Spleen (tissue), 11 donors: ENCODE data around the gene SLC11A1. TPM values are rescaled to one million over a fixed set of nuclear protein-coding genes. Genes with fewer than 3 reads are reported as not detected.
A peak's percentile ranks its signal among the peaks of the same experiment; 100 is the strongest.

Experiments used
- DNase-seq: peaks from one replicate; pipeline ENCODE4 v3.0.0-alpha.2; 2020
- H3K27ac ChIP-seq, 8 donors: fragments of 200-600 bp; sonication (generic) in 7 of 8; 1 replicate in 4 of 8; 2 replicates in 4 of 8; pipeline versions ENCODE4 v1.5.0 to v1.8.0; 2016 to 2021; ENCODE audit warnings: inconsistent platforms in 4 of 8, mild to moderate bottlenecking in 4 of 8, moderate library complexity in 1 of 8
- H3K27me3 ChIP-seq, 7 donors: fragments of 200-600 bp; sonication (generic) in 6 of 7; replicated peaks in 1 of 7; 1 replicate in 4 of 7; 2 replicates in 3 of 7; pipeline versions ENCODE4 v1.5.0 to v1.8.0; 2016 to 2021; ENCODE audit warnings: inconsistent platforms in 3 of 7, mild to moderate bottlenecking in 1 of 7
- H3K36me3 ChIP-seq, 6 donors: fragments of 200-600 bp; sonication (generic) in 5 of 6; 1 replicate in 4 of 6; 2 replicates in 2 of 6; pipeline versions ENCODE4 v1.5.0 to v1.8.0; 2016 to 2021; ENCODE audit warnings: inconsistent platforms in 2 of 6
- H3K4me1 ChIP-seq, 6 donors: fragments of 200-600 bp; sonication (generic) in 5 of 6; 1 replicate in 3 of 6; 2 replicates in 3 of 6; pipeline versions ENCODE4 v1.5.0 to v1.8.0; 2016 to 2021; ENCODE audit warnings: inconsistent platforms in 3 of 6
- H3K4me3 ChIP-seq, 8 donors: fragments of 200-600 bp; sonication (generic) in 7 of 8; 1 replicate in 4 of 8; 2 replicates in 4 of 8; pipeline versions ENCODE4 v1.5.0 to v1.8.0; 2016 to 2021; ENCODE audit warnings: inconsistent platforms in 4 of 8, mild to moderate bottlenecking in 4 of 8, moderate library complexity in 2 of 8
- H3K9me3 ChIP-seq, 8 donors: fragments of 200-600 bp; sonication (generic) in 7 of 8; 1 replicate in 4 of 8; 2 replicates in 4 of 8; pipeline versions ENCODE4 v1.5.0 to v1.8.0; 2016 to 2021; ENCODE audit warnings: inconsistent platforms in 4 of 8
- POLR2A ChIP-seq, 3 donors: fragments of 450-650 bp; IDR thresholded peaks; one replicate each; pipeline ENCODE4 v1.5.1; 2017; ENCODE audit warnings: antibody characterized with exemption in 3 of 3, mild to moderate bottlenecking in 1 of 3
- POLR2AphosphoS5 ChIP-seq, 3 donors: sonication (generic); formaldehyde crosslinking; IDR thresholded peaks; one replicate each; pipeline ENCODE4 v1.5.1; 2017; ENCODE audit warnings: antibody characterized with exemption in 3 of 3
- WGBS, 5 donors: extraction: QIAGEN DNeasy Blood & Tissue Kit in 3 of 5; methylation state at CpG; one replicate each; pipeline versions ENCODE4 v1.1.5 to v1.1.7; 2013 to 2018; 5-methylcytosine and 5-hydroxymethylcytosine counted together
- intact Hi-C: fragments of 100-400 bp; cut with DNase I; formaldehyde crosslinking; loops from one replicate; pipeline ENCODE4 v1.15.0; 2023; ENCODE audit warnings: low total_unique reads
- polyA plus RNA-seq, 3 donors: library from polyadenylated mRNA; stranded (reverse); fragments of 200-250 nt; gene quantifications; one replicate each; pipeline ENCODE4 v1.2.1, GENCODE V29; 2013
- total RNA-seq, 7 donors: library from RNA; depleted of rRNA in 3 of 7; stranded (reverse); fragments of >200 nt in 3 of 7; fragmentation: NEBNext Ultra II Directional in 4 of 7; extraction: Animal tissue kit (Norgen Biotek cat#: 25700) in 4 of 7; gene quantifications; one replicate each; pipeline versions ENCODE4 v1.1.0 to v1.2.1, GENCODE V29; 2016 to 2021
- TF ChIP-seq, protein P1 (sequence below), 11 experiments: fragments of 200-600 bp in 7 of 11; fragments of 450-650 bp in 4 of 11; sonication (generic) in 4 of 11; IDR thresholded peaks in 8 of 11; conservative IDR thresholded peaks in 3 of 11; 1 replicate in 7 of 11; 2 replicates in 4 of 11; pipeline versions ENCODE4 v1.4.0 to v1.8.0; 2016 to 2021; ENCODE audit warnings: antibody characterized with exemption in 11 of 11, inconsistent platforms in 4 of 11, mild to moderate bottlenecking in 1 of 11
- donor health status: healthy with polysubstance abuse.
- donor health status: DM: no; HTN: no; CAD: no; lungs with moderate emphysema.
- donor health status: DM: no; HTN: no; CAD: no.
- donor health status: Bipolar disorder and iron deficiency.
- donor health status: healthy.
- donor health status: DM: no; HTN: no; CAD: no.
- donor health status: DM: yes; HTN: yes; CAD: no.

SLC11A1 gene
- total and polyA plus RNA-seq, 10 donors, result 6.2 to 576 (median 88.0) TPM

DNA sequence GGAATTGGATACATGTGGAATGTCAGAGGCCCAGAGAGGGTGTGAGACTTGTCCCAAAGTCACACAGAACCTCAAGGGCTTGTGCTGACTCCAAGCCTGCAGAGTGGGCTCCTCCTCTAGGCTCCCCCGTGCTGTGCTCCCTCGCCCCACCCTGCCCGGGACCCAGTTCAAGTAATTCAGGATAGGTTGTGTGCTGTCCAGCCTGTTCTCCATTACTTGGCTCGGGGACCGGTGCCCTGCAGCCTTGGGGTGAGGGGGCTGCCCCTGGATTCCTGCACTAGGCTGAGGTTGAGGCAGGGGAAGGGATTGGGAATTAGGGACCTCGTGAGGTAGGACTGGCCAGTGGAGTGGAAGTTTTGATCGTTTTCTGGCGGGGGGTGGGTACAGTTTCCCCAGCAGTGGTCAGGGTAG is 20.4 kb downstream of the SLC11A1 start:
- H3K36me3 ChIP-seq, result peaks cover 0 to 45% (median 38%) of the 10 kb centered on the region in 6 donors
- H3K27me3 ChIP-seq, result no peaks in the 10 kb centered on the region
- peak overlapping the region in 7 of 8 donors; percentile 3 to 100 (median 98) for H3K27ac ChIP-seq
- peak in 1 of 3 donors; percentile 6 for TF ChIP-seq POLR2AphosphoS5 (IDR thresholded peaks at IDR 0.05)
- TF ChIP-seq, protein P1, sequence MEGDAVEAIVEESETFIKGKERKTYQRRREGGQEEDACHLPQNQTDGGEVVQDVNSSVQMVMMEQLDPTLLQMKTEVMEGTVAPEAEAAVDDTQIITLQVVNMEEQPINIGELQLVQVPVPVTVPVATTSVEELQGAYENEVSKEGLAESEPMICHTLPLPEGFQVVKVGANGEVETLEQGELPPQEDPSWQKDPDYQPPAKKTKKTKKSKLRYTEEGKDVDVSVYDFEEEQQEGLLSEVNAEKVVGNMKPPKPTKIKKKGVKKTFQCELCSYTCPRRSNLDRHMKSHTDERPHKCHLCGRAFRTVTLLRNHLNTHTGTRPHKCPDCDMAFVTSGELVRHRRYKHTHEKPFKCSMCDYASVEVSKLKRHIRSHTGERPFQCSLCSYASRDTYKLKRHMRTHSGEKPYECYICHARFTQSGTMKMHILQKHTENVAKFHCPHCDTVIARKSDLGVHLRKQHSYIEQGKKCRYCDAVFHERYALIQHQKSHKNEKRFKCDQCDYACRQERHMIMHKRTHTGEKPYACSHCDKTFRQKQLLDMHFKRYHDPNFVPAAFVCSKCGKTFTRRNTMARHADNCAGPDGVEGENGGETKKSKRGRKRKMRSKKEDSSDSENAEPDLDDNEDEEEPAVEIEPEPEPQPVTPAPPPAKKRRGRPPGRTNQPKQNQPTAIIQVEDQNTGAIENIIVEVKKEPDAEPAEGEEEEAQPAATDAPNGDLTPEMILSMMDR (IDR thresholded peaks at IDR 0.05 in 8 of 11, conservative IDR thresholded peaks at IDR 0.05 in 3 of 11), result no peak
- 72 to 85% (median 82%) methylated on average over 8 of the region's 8 CpGs for WGBS, 5 donors
- DNase-seq, result no peak
- peak overlapping the region in 5 of 8 donors; percentile 78 to 99 (median 97) for H3K4me3 ChIP-seq
- intact Hi-C loops, result loop anchor here (10.0 kb wide), 1 partner anchor 162 kb away; the partner anchor contains the start of genes CNOT9 and USP37
- H3K4me1 ChIP-seq, result peaks cover 39 to 90% (median 85%) of the 10 kb centered on the region in 6 donors
- H3K9me3 ChIP-seq, result no peaks in the 10 kb centered on the region

DNA sequence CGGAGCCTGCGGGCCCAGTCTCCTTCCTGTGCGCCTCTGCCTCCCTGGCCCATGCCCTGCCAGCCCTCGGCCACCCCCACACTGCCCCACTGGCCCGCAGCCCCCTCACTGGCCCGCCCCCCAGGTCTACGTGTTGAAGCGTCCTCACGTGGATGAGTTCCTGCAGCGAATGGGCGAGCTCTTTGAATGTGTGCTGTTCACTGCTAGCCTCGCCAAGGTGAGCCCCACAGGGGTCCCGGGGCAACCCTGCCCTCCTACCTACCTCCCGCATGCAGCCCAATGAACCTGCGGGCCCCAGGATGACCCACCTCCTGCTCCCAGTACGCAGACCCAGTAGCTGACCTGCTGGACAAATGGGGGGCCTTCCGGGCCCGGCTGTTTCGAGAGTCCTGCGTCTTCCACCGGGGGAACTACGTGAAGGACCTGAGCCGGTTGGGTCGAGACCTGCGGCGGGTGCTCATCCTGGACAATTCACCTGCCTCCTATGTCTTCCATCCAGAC is 20.9 kb downstream of the SLC11A1 start:
- DNase-seq, result no peak
- 76 to 91% (median 84%) methylated on average over 12 to 26 of the region's 26 CpGs for WGBS, 5 donors
- Histone ChIP-seq H3K4me1 (peaks cover 42 to 90% (median 85%) of the 10 kb centered on the region in 6 donors), H3K9me3 (no peaks in the 10 kb centered on the region), H3K27me3 (no peaks in the 10 kb centered on the region), H3K4me3 (peak overlapping the region in 1 of 8 donors; percentile 99), H3K36me3 (peaks cover 0 to 45% (median 38%) of the 10 kb centered on the region in 6 donors), H3K27ac (peak overlapping the region in 6 of 8 donors; percentile 3 to 100 (median 98))
- intact Hi-C loops, result loop anchor here (10.0 kb wide), 1 partner anchor 162 kb away; the partner anchor contains the start of genes CNOT9 and USP37
- TF ChIP-seq POLR2AphosphoS5 (IDR thresholded peaks at IDR 0.05), result peak in 1 of 3 donors; percentile 56
- TF ChIP-seq, protein P1 (IDR thresholded peaks at IDR 0.05 in 8 of 11, conservative IDR thresholded peaks at IDR 0.05 in 3 of 11), result no peak

DNA sequence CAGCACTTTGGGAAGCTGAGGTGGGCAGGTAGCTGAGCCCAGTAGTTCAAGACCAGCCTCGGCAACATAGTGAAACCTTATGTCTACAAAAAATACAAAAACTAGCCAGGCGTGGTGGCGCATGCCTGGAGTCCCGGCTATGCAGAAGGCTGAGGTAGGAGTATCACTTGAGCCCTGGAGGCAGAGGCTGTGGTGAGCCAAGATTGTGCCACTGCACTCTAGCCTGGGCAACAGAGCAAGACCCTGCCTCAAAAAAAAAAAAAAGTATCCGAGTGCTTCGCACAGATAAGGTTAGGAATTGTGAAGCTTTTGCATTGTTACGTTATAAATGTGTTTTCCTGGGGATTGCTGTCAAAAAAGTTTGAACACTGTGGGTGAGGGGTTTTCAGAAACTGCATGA is 21.7 kb downstream of the SLC11A1 start:
- Histone ChIP-seq H3K4me1 (peaks cover 42 to 85% (median 79%) of the 10 kb centered on the region in 6 donors), H3K9me3 (no peaks in the 10 kb centered on the region), H3K27ac (peak overlapping the region in 5 of 8 donors; percentile 15 to 100 (median 98)), H3K36me3 (peaks cover 0 to 45% (median 38%) of the 10 kb centered on the region in 6 donors), H3K4me3 (no peak overlapping the region), H3K27me3 (no peaks in the 10 kb centered on the region)
- WGBS, 5 donors, result 76 to 85% (median 81%) methylated on average over 7 of the region's 7 CpGs
- no peak for DNase-seq
- TF ChIP-seq POLR2AphosphoS5 (IDR thresholded peaks at IDR 0.05) (no peak), POLR2A (IDR thresholded peaks at IDR 0.05) (no peak)
- TF ChIP-seq, protein P1 (IDR thresholded peaks at IDR 0.05 in 8 of 11, conservative IDR thresholded peaks at IDR 0.05 in 3 of 11), result no peak
- intact Hi-C loops, result loop anchor here (10.0 kb wide), 1 partner anchor 161 kb away; the partner anchor contains the start of genes CNOT9 and USP37

DNA sequence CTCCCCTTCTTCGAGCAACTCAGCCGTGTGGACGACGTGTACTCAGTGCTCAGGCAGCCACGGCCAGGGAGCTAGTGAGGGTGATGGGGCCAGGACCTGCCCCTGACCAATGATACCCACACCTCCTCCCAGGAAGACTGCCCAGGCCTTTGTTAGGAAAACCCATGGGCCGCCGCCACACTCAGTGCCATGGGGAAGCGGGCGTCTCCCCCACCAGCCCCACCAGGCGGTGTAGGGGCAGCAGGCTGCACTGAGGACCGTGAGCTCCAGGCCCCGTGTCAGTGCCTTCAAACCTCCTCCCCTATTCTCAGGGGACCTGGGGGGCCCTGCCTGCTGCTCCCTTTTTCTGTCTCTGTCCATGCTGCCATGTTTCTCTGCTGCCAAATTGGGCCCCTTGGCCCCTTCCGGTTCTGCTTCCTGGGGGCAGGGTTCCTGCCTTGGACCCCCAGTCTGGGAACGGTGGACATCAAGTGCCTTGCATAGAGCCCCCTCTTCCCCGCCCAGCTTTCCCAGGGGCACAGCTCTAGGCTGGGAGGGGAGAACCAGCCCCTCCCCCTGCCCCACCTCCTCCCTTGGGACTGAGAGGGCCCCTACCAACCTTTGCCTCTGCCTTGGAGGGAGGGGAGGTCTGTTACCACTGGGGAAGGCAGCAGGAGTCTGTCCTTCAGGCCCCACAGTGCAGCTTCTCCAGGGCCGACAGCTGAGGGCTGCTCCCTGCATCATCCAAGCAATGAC is 22.4 kb downstream of the SLC11A1 start:
- H3K4me3 ChIP-seq, result peak overlapping the region in 1 of 8 donors; percentile 69
- H3K27me3 ChIP-seq, result no peaks in the 10 kb centered on the region
- H3K4me1 ChIP-seq, result peaks cover 42 to 79% (median 73%) of the 10 kb centered on the region in 6 donors
- intact Hi-C loops, result loop anchor here (5.0 to 10.0 kb wide), 3 partner anchors 58 to 253 kb away; partner anchors contain the start of genes BCS1L, CNOT9, USP37 and ZNF142
- DNase-seq, result no peak
- peak in 2 of 3 donors; percentile 19 to 61 for TF ChIP-seq POLR2AphosphoS5 (IDR thresholded peaks at IDR 0.05)
- TF ChIP-seq, protein P1 (IDR thresholded peaks at IDR 0.05 in 8 of 11, conservative IDR thresholded peaks at IDR 0.05 in 3 of 11), result no peak
- H3K9me3 ChIP-seq, result no peaks in the 10 kb centered on the region
- peaks cover 0 to 45% (median 38%) of the 10 kb centered on the region in 6 donors for H3K36me3 ChIP-seq
- WGBS, 5 donors, result 61 to 69% (median 65%) methylated on average over 13 to 16 of the region's 16 CpGs
- peak overlapping the region in 7 of 8 donors; percentile 75 to 100 (median 88) for H3K27ac ChIP-seq
